Measurements from ENCODE around the gene RPL5. TPM values are rescaled to one million over a fixed set of nuclear protein-coding genes. Genes with fewer than 3 reads are reported as not detected.

The RPL5 gene
- total RNA-seq, 1 experiment from 2014 or later = 1,480 TPM

DNA sequence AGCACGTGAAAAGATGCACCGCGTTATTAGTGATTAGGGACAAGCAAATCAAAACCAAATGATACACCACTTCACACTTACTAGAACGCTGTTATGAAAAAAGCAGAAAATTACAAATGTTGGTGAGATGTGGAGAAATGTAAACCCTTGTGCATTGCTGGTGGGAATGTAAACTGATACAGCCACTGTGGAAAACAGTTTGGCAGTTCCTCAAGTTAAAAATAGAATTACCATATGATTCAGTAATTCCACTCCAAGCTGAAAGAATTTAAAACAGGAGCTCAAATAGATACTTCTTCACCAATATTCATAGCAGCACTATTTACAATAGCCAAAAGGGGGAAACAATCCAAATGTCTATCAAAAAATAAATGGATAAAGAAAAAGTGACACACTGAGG is 36.7 kb upstream of the RPL5 start:
- no TSS peak for BruUV-seq (replicated peaks)
- ChIA-PET RAD21 (ENCODE audit: low non-redundant PET in 1 of 2, low total read pairs in 2 of 2, uncharacterized antibody in 2 of 2, unreplicated experiment in 2 of 2) (no interaction called here), POLR2A (interaction anchor here (1.0 kb wide), 1 partner anchor 9 kb away, joined by 3 read pairs; no protein-coding TSS in a partner anchor), CTCF (no interaction called here)
- H3K27me3 ChIP-seq (ENCODE audit: insufficient read depth, low read length) = no peaks in the 10 kb centered on the region
- H3K9me2 ChIP-seq (ENCODE audit: insufficient read depth) = no peaks in the 10 kb centered on the region
- H3K4me2 ChIP-seq (ENCODE audit: low read length) = no peak overlapping the region
- ATAC-seq (no peak), DNase-seq (ENCODE audit: low read depth, low spot score) (no peak)
- H3K9me3 ChIP-seq (ENCODE audit: control insufficient read depth in 1 of 2, insufficient read depth in 1 of 2, low read depth in 1 of 2, low read length in 2 of 2) = no peaks in the 10 kb centered on the region
- no peak overlapping the region for H2AFZ ChIP-seq (ENCODE audit: low read depth, low read length, poor library complexity, severe bottlenecking)
- TF ChIP-seq EZH2phosphoT487 (IDR thresholded peaks at IDR 0.05; ENCODE audit: borderline replicate concordance) = no peak
- no peak for TF ChIP-seq SP1 (IDR thresholded peaks at IDR 0.05; ENCODE audit: low read depth)
- TF ChIP-seq, protein P1, sequence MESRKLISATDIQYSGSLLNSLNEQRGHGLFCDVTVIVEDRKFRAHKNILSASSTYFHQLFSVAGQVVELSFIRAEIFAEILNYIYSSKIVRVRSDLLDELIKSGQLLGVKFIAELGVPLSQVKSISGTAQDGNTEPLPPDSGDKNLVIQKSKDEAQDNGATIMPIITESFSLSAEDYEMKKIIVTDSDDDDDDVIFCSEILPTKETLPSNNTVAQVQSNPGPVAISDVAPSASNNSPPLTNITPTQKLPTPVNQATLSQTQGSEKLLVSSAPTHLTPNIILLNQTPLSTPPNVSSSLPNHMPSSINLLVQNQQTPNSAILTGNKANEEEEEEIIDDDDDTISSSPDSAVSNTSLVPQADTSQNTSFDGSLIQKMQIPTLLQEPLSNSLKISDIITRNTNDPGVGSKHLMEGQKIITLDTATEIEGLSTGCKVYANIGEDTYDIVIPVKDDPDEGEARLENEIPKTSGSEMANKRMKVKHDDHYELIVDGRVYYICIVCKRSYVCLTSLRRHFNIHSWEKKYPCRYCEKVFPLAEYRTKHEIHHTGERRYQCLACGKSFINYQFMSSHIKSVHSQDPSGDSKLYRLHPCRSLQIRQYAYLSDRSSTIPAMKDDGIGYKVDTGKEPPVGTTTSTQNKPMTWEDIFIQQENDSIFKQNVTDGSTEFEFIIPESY (IDR thresholded peaks at IDR 0.05; ENCODE audit: extremely low read depth, insufficient replicate concordance, low read length) = no peak
- TF ChIP-seq CBX3 (IDR thresholded peaks at IDR 0.05; ENCODE audit: low read depth) = no peak
- no peaks in the 10 kb centered on the region for H3K4me1 ChIP-seq (ENCODE audit: control insufficient read depth in 1 of 2, insufficient read depth in 2 of 2, low read length in 2 of 2)
- no peaks in the 10 kb centered on the region for H3K79me2 ChIP-seq (ENCODE audit: insufficient read depth, low read length)
- no peaks in the 10 kb centered on the region for H3K36me3 ChIP-seq (ENCODE audit: control insufficient read depth in 1 of 2, insufficient read depth in 2 of 2, low read length in 2 of 2)
- no peak overlapping the region for H3K4me3 ChIP-seq (replicated peaks in 1 of 2; ENCODE audit: low read depth in 1 of 2, low read length in 2 of 2)
- no peak overlapping the region for H3K9ac ChIP-seq (ENCODE audit: low read length)
- H4K20me1 ChIP-seq (ENCODE audit: insufficient read depth) = no peaks in the 10 kb centered on the region
- H3K27ac ChIP-seq (ENCODE audit: low read depth, low read length) = no peak overlapping the region
- intact Hi-C loops (cut with micrococcal nuclease) = no loop called here

DNA sequence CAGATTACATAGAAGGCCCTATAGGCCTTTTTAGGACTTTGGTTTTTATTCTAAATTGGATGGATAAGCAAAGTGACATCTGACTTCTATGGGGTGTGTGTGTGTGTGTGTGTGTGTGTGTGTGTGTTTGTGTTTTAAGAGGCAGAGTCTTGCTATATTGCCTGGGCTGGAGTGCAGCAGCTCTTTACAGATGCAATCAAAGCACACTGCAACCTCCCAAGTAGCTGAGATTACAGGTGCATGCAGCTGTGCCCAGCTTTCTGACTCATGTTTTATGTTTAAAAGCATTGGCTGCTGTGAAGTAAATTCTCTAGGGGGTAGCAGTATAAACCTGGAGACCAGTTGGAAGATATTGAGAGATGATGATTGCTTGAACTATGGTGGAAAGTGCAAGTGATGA is 34.5 kb upstream of the RPL5 start:
- H3K4me2 ChIP-seq (ENCODE audit: low read length) = no peak overlapping the region
- no peaks in the 10 kb centered on the region for H3K9me2 ChIP-seq (ENCODE audit: insufficient read depth)
- POLR2A ChIA-PET = no interaction called here
- RAD21 ChIA-PET (ENCODE audit: low non-redundant PET in 1 of 2, low total read pairs in 2 of 2, uncharacterized antibody in 2 of 2, unreplicated experiment in 2 of 2) = no interaction called here
- no peak overlapping the region for H3K4me3 ChIP-seq (replicated peaks in 1 of 2; ENCODE audit: low read depth in 1 of 2, low read length in 2 of 2)
- no peaks in the 10 kb centered on the region for H3K4me1 ChIP-seq (ENCODE audit: control insufficient read depth in 1 of 2, insufficient read depth in 2 of 2, low read length in 2 of 2)
- H3K79me2 ChIP-seq (ENCODE audit: insufficient read depth, low read length) = no peaks in the 10 kb centered on the region
- no peaks in the 10 kb centered on the region for H3K9me3 ChIP-seq (ENCODE audit: control insufficient read depth in 1 of 2, insufficient read depth in 1 of 2, low read depth in 1 of 2, low read length in 2 of 2)
- H3K36me3 ChIP-seq (ENCODE audit: control insufficient read depth in 1 of 2, insufficient read depth in 2 of 2, low read length in 2 of 2) = no peaks in the 10 kb centered on the region
- DNase-seq (ENCODE audit: low read depth, low spot score) (no peak), ATAC-seq (no peak)
- no TSS peak for BruUV-seq (replicated peaks)
- intact Hi-C loops (cut with micrococcal nuclease) = no loop called here
- H3K27ac ChIP-seq (ENCODE audit: low read depth, low read length) = no peak overlapping the region
- no peak overlapping the region for H2AFZ ChIP-seq (ENCODE audit: low read depth, low read length, poor library complexity, severe bottlenecking)
- H3K9ac ChIP-seq (ENCODE audit: low read length) = no peak overlapping the region
- CTCF ChIA-PET = interaction anchor here (0.9 kb wide), 1 partner anchor 13 kb away, joined by 3 read pairs; the partner anchor contains the start of gene EVI5
- no peaks in the 10 kb centered on the region for H3K27me3 ChIP-seq (ENCODE audit: insufficient read depth, low read length)
- no peaks in the 10 kb centered on the region for H4K20me1 ChIP-seq (ENCODE audit: insufficient read depth)
- TF ChIP-seq, protein P1 (IDR thresholded peaks at IDR 0.05; ENCODE audit: extremely low read depth, insufficient replicate concordance, low read length) = no peak
- TF ChIP-seq ZFX (IDR thresholded peaks at IDR 0.05) (no peak), RAD21 (IDR thresholded peaks at IDR 0.05; ENCODE audit: low read depth) (no peak), FOSL1 (IDR thresholded peaks at IDR 0.05; ENCODE audit: low read depth) (no peak), YY1 (IDR thresholded peaks at IDR 0.05; ENCODE audit: extremely low read depth, insufficient replicate concordance, low read depth, low read length) (no peak), TCF7L2 (IDR thresholded peaks at IDR 0.05; ENCODE audit: borderline replicate concordance, extremely low read depth, insufficient read depth, insufficient read length) (no peak), POLR2A (IDR thresholded peaks at IDR 0.05; ENCODE audit: borderline replicate concordance, extremely low read depth, insufficient read depth, insufficient read length) (no peak), ELF1 (IDR thresholded peaks at IDR 0.05; ENCODE audit: borderline replicate concordance, low read depth) (no peak), POLR2AphosphoS5 (IDR thresholded peaks at IDR 0.05; ENCODE audit: low read depth, low read length) (no peak), SRF (IDR thresholded peaks at IDR 0.05; ENCODE audit: low read depth) (no peak), ZNF274 (IDR thresholded peaks at IDR 0.05; ENCODE audit: low read depth, low read length) (no peak)
- TF ChIP-seq, protein P2, sequence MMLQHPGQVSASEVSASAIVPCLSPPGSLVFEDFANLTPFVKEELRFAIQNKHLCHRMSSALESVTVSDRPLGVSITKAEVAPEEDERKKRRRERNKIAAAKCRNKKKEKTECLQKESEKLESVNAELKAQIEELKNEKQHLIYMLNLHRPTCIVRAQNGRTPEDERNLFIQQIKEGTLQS (IDR thresholded peaks at IDR 0.05) = no peak

Data from HCT116 (cell line).